HFF-Myc (cell line): ENCODE data around the gene ATF7IP.

Source experiments
- DNase-seq: peaks from one replicate; pipeline ENCODE4 v3.0.0-alpha.2; 2011; ENCODE audit warnings: low read depth; ENCODE audit errors: extremely low read depth
- H3K4me3 ChIP-seq: replicated peaks from 2 replicates; pipeline ENCODE4 v1.5.1; 2011; ENCODE audit warnings: low read depth, mild to moderate bottlenecking, control low read depth, low read length
- CTCF ChIP-seq: IDR thresholded peaks from 2 replicates; pipeline ENCODE4 v1.5.1; 2012; ENCODE audit warnings: mild to moderate bottlenecking, low read depth, low read length, control low read depth; ENCODE audit errors: missing control alignments

The ATF7IP gene

GRCh38 chr12:14540801-14541462, 175.4 kb downstream of the ATF7IP start:
- no peak for DNase-seq
- no peak for TF ChIP-seq CTCF
- no peak overlapping the region for H3K4me3 ChIP-seq

- H3K4me3 ChIP-seq: no peak overlapping the region
- no peak for DNase-seq
- no peak for TF ChIP-seq CTCF
Measured at GRCh38 chr12:14545144-14546124, 180.0 kb downstream of the ATF7IP start.

GRCh38 chr12:14547571-14547970, 182.1 kb downstream of the ATF7IP start:
- DNase-seq: no peak
- TF ChIP-seq CTCF: no peak
- H3K4me3 ChIP-seq: no peak overlapping the region

DNA sequence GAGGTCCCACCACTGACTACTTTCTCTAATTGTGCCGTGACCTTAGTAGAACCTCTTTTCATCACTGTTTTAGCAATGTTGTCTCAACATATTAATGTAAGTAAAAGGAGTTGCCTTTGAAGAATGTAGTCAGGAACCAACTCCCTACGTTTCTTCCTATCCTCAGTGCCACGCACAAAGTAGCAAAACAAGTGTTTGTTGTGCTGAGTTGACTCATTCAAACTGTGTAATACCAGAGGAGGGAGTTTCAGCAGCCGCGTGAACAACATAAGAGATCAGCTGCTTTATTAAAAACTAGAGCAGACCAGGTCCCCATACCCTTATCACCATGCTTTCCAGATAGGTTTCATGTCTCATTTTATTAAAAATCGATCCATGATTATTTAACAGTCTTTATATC, 183.1 kb downstream of the ATF7IP start:
- TF ChIP-seq CTCF: no peak
- DNase-seq: no peak
- no peak overlapping the region for H3K4me3 ChIP-seq
